Measurements from ENCODE around the gene SERPINB5.
"Not testable (repeated sequence)": the region's sequence is repeated elsewhere in the genome, so short reads cannot be mapped to it uniquely, and the experiment has no call there.

SERPINB5 gene

GRCh38 chr18:63476668-63477067 is at the start of gene SERPINB5:
Gene SERPINB5 (plus strand): TSS chr18:63476958. CDS start chr18:63484429, 7,471 bp downstream.
- DNase-seq, result peak; percentile 63

DNA sequence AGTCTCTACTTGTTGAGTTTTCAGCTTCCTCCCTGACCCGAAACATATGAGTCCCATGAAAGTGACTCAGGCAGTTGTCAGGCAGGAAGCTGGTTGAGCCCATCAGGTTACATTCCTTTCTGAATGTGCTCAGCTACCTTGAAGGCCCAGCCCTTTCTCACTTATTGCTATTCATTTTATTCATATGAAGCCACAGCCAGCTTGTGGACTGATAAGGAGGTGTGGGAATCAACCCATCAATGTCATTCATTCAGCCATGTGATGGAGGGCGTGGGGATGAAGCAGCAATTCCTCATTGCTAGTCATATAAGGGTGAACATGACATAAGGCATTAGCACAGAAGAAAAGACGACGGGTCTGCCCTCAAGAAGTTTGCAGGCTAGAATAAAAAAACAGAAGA is 49.2 kb upstream of the SERPINB5 start:
- no peak for DNase-seq

GRCh38 chr18:63430526-63430925 is 46.2 kb upstream of the SERPINB5 start:
- no peak for DNase-seq

- DNase-seq, result no peak
Measured at GRCh38 chr18:63431180-63431579, 45.6 kb upstream of the SERPINB5 start.

- no peak for DNase-seq
Measured at GRCh38 chr18:63433334-63433866, 43.4 kb upstream of the SERPINB5 start.

DNA sequence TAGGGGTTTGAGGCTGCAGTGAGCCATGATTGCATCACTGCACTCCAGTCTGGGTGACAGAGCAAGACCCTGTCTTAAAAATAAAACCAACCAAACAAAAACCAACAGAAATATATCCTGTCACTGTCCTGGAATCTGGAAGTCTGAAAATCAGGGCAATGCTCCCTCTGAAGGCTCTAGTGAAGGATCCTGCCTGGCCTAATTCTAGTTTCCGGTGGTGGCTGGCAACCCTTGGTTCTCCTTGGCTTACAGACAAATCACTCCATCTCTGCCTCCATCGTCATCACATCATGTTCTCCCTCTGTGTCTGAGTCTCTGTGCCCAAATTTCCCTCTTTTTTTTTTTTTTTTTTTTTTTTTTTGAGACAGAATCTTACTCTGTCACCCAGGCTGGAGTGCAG is 38.6 kb upstream of the SERPINB5 start:
- no peak for DNase-seq

DNA sequence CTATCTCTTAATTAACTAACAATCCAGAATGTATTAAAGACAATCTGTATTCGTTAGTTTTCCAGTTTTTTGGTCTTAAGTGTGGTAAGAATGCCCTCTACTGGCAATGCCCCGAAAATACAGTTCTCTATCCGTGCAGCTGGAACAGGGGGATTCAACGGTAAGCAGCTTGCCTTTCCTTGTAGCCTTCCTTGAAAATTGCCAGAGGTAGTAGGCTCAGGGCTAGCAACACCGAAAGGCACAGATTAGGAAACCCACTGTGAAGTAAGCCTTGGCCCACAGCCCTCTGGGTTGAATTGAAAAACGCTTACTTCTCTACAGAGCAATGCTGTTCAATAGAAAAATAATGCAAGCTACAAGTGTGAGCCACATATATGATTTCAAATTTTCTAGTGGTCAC is 37.4 kb upstream of the SERPINB5 start:
- peak; percentile 57 for DNase-seq

GRCh38 chr18:63440219-63440618 is 36.5 kb upstream of the SERPINB5 start:
- DNase-seq, result no peak

- DNase-seq, result no peak
Measured at GRCh38 chr18:63440881-63441280, 35.9 kb upstream of the SERPINB5 start.

DNA sequence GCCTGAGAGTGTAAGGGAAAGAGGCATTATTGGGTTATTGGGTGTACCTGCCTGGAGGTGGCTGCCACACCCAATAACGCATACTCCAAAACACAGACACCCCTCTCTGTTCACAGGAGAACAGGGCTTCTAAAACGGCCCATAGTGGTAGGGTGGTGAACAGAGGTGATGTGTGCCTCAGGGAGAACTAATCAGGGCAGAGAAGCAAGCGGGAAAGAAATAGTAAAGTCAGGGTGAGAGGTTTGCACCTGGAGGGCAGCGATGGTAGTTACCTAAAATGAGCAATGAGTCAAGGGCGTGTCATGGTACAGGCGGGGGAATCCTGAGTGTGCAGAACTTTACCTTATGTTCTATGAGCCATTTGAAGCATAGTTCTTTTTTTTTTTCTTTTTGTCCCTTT is 32.9 kb upstream of the SERPINB5 start:
- no peak for DNase-seq

DNA sequence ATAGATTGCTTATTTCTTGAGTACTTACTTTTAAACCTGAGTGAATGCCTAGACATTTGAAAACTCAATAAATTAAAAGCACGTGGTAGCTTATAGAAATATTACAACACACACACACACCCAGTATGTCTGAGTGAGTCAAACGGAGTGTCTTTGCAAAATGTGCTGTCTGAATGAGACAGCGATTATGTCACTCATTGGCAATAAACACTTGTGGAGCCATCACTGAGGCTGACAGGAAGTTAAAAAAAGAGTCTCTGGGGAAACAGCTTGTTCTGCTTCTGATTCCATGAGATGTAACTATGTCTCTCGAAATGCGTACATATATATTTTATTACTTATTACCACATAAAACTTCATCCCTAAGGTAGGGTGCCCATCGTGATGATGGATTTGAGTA is 32.2 kb upstream of the SERPINB5 start:
- no peak for DNase-seq

GRCh38 chr18:63445037-63445436 is 31.7 kb upstream of the SERPINB5 start:
- DNase-seq, result no peak

DNA sequence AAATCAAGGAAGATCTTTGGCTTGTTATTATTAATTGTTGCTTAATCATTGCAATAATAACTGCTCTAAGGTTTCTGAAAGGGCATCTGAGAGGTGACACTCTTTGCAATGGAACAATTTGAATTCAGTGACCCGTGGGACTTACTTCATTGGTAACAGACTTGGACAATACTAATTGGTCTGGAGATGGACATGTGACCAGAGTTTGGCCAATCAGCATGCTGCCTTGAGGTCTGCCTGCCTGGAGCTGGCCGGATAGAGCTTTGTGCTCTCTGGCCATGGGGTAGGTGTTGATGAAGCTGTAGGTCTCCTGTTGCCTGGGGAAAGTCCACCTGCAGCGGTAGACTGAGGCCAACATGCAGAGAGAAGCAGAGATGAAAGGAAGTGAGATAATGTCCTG is 30.5 kb upstream of the SERPINB5 start:
- no peak for DNase-seq

GRCh38 chr18:63447066-63447465 is 29.7 kb upstream of the SERPINB5 start:
- DNase-seq, result no peak

GRCh38 chr18:63449426-63449825 is 27.3 kb upstream of the SERPINB5 start:
- no peak for DNase-seq

DNA sequence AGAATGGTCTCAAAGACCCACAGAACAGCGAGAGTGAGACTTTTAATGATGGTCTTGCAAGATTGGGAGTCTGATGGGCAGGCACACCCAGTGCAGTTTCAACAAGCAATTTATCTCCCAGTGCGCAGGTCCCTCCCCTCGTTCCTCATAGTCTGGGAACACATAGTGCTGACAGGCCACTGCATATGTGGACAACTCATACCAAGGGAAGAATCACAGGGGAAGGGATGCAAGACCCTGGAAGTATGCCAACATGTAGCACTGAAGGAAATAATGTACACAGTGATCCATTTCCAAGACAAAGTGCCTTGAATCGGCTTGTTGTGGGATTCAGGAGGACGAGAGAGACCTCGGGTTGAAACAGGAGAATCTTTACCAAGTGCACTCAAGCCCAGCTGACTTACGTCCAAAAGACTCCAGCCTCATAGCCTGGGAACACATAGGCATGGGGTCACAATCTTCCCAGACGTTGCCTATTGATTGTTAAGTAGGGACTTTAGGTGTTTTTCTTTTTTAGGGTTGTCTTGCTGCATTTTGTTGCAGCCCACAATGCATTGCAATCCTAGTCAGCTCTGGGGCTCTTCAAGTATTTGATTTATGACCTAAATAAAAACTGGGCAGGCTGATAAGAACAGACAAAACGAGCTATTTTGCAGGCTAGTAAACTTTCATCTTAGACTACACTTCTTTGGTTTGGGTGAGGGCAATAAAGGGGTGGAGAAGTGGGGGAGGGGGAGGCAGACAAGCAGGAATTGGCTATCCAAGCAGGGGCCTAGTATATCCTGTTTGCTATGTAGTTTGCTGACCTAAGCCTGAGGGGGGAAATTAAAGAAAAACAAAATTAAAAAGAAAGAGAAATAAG is 24.7 kb upstream of the SERPINB5 start:
- DNase-seq, result no peak

DNA sequence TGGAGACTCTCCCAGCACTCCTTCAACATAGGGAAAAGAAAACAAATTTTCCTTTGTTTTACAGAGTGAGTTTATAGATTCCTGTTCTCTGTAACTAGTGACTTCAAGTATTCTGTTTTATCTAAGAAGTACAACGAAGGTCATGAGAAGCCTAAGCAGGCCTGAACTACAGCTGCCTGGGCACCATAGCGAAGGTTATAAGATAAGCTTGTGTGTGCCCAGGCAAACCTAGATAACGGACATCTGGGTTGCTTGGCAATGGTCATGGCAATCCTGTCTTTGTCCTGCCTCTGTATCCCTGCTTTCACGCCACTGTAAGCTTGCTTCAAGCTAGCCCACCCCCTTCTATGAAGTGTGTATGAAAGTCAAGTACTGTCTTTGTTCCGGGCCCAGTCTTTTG is 24.0 kb upstream of the SERPINB5 start:
- DNase-seq, result not testable (repeated sequence)

- DNase-seq, result no peak
Measured at GRCh38 chr18:63454497-63454896, 22.3 kb upstream of the SERPINB5 start.

- DNase-seq, result no peak
Measured at GRCh38 chr18:63457977-63458376, 18.8 kb upstream of the SERPINB5 start.

GRCh38 chr18:63460414-63460813 is 16.3 kb upstream of the SERPINB5 start:
- no peak for DNase-seq

GRCh38 chr18:63464434-63464833 is 12.3 kb upstream of the SERPINB5 start:
- DNase-seq, result no peak

GRCh38 chr18:63465059-63465458 is 11.7 kb upstream of the SERPINB5 start:
- DNase-seq, result no peak

DNA sequence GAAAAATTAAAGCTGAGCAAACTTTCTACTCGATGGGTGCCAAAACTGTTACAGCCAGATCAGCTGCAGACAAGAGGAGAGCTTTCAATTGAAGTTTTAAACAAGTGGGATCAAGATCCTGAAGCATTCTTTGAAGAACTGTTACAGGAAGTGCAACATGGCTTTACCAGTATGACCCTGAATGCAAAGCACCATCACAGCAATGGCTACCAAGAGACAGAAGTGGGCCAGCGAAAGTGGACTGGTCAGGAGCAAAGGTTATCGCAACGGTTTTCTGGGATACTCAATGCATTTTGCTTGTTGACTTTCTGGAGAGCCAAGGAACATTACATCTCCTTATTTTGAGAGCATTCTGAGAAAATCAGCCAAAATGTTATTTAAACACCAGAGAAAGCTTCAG is 9.1 kb upstream of the SERPINB5 start:
- DNase-seq, result no peak

GRCh38 chr18:63468575-63468974 is 8.2 kb upstream of the SERPINB5 start:
- no peak for DNase-seq

- no peak for DNase-seq
Measured at GRCh38 chr18:63470751-63471150, 6.0 kb upstream of the SERPINB5 start.

Measured in NCI-H2107 (cell line).